HepG2 (cell line): ENCODE measurements around the gene OVCH1. TPM values are rescaled to one million over a fixed set of nuclear protein-coding genes. Genes with fewer than 3 reads are reported as not detected.

ENCODE experiments used
- ATAC-seq: fragments of 200-7000 bp; cut with Tn5 transposase; 3 replicates; pipeline ENCODE4 v1.9.1; 2020; ENCODE audit warnings: mild to moderate bottlenecking, moderate library complexity
- BruUV-seq: library from RNA; stranded (reverse); fragments of 400-500 nt; replicated peaks from 2 replicates; lab custom pipeline; 2021; lab: Mats Ljungman, UMichigan
- CTCF ChIA-PET: fragments of 300-600 bp; formaldehyde crosslinking; extraction: SDS; loops from one replicate; lab custom pipeline; 2021; ENCODE audit warnings: low total read pairs, inconsistent platforms, low intra/inter-chr PET ratio; lab: Yijun Ruan, JAX
- POLR2A ChIA-PET: fragments of 350-600 bp; sonication (Branson Sonifier 250); formaldehyde crosslinking; loops from one replicate; lab custom pipeline; 2020; ENCODE audit warnings: antibody characterized with exemption, inconsistent platforms; lab: Yijun Ruan, JAX
- DNase-seq: peaks from one replicate; pipeline ENCODE4 v3.0.0-alpha.2; 2015; ENCODE audit warnings: low spot score
- FAIRE-seq: peaks from 3 replicates; lab custom pipeline; 2011; peaks lifted over from hg19 to GRCh38; lab: Jason Lieb, UNC
- H2AFZ ChIP-seq: one replicate; pipeline ENCODE4 v1.6.1; 2011; ENCODE audit warnings: low read length, inconsistent platforms
- H3K27ac ChIP-seq: fragments of 300-600 bp; 3 replicates; pipeline ENCODE4 v1.8.0; 2011; ENCODE audit warnings: mixed run types, mild to moderate bottlenecking, mixed read lengths, low read length, inconsistent platforms; ENCODE audit not compliant: insufficient read depth; ENCODE audit errors: extremely low read length
- H3K27me3 ChIP-seq, 2 experiments: fragments of 200-600 bp in 1 of 2; 2 replicates in 1 of 2; 3 replicates in 1 of 2; pipeline versions ENCODE4 v1.6.0 to v1.8.0; 2011; ENCODE audit warnings: low read length in 2 of 2, mild to moderate bottlenecking in 2 of 2, moderate library complexity in 2 of 2, inconsistent platforms in 1 of 2; ENCODE audit not compliant: insufficient read depth in 2 of 2, control insufficient read depth in 1 of 2
- H3K36me3 ChIP-seq, 2 experiments: fragments of 200-600 bp in 1 of 2; replicated peaks in 1 of 2; 2 replicates in 1 of 2; 3 replicates in 1 of 2; pipeline versions ENCODE4 v1.5.1 to v1.8.0; 2011; ENCODE audit warnings: low read length in 2 of 2, inconsistent platforms in 1 of 2; ENCODE audit not compliant: insufficient read depth in 2 of 2, control insufficient read depth in 1 of 2
- H3K4me1 ChIP-seq: 2 replicates; pipeline ENCODE4 v1.5.1; 2012; ENCODE audit warnings: low read length, inconsistent platforms; ENCODE audit not compliant: insufficient read depth
- H3K4me2 ChIP-seq: 2 replicates; pipeline ENCODE4 v1.6.0; 2011; ENCODE audit warnings: low read depth, low read length, inconsistent platforms
- H3K4me3 ChIP-seq, 3 experiments: fragments of 200-600 bp in 1 of 3; sonication (generic), shearing (Covaris generic) in 1 of 3; replicated peaks in 1 of 3; 2 replicates each; pipeline ENCODE4 v1.5.1; 2011 to 2016; ENCODE audit warnings: low read length in 3 of 3, inconsistent platforms in 2 of 3, low read depth in 2 of 3, mild to moderate bottlenecking in 2 of 3, control low read depth in 1 of 3, mixed read lengths in 1 of 3; ENCODE audit not compliant: insufficient read depth in 1 of 3
- H3K79me2 ChIP-seq: one replicate; pipeline ENCODE4 v1.6.1; 2011; ENCODE audit warnings: low read length, inconsistent platforms; ENCODE audit not compliant: insufficient read depth
- H3K9ac ChIP-seq: 2 replicates; pipeline ENCODE4 v1.6.0; 2011; ENCODE audit warnings: mild to moderate bottlenecking, low read depth, low read length, inconsistent platforms; ENCODE audit not compliant: insufficient read depth
- H3K9me3 ChIP-seq: 2 replicates; pipeline ENCODE4 v1.5.1; 2012; ENCODE audit warnings: mild to moderate bottlenecking, low read length
- H4K20me1 ChIP-seq: 2 replicates; pipeline ENCODE4 v1.6.0; 2011; ENCODE audit warnings: inconsistent platforms, mild to moderate bottlenecking, low read length, moderate library complexity; ENCODE audit not compliant: insufficient read depth
- AHDC1 ChIP-seq: sonication (generic); formaldehyde crosslinking; IDR thresholded peaks from 2 replicates; pipeline ENCODE4 v1.5.1; 2020; ENCODE audit warnings: mild to moderate bottlenecking, missing genetic modification reagents, borderline replicate concordance
- DR1 ChIP-seq: sonication (generic); formaldehyde crosslinking; IDR thresholded peaks from 2 replicates; pipeline ENCODE4 v1.8.0; 2021; ENCODE audit warnings: mild to moderate bottlenecking, missing genetic modification reagents, inconsistent platforms
- GLI4 ChIP-seq: sonication (generic); formaldehyde crosslinking; IDR thresholded peaks from 2 replicates; pipeline ENCODE4 v1.5.1; 2020; ENCODE audit warnings: missing genetic modification reagents, mild to moderate bottlenecking, moderate library complexity, borderline replicate concordance
- HNF1A ChIP-seq, 2 experiments: sonication (generic) in 1 of 2; formaldehyde crosslinking in 1 of 2; IDR thresholded peaks; 2 replicates each; pipeline versions ENCODE4 v1.4.0 to v1.6.1; 2016 to 2020; ENCODE audit warnings: borderline replicate concordance in 1 of 2, low read depth in 1 of 2, mild to moderate bottlenecking in 1 of 2, missing genetic modification reagents in 1 of 2
- MAZ ChIP-seq, 2 experiments: sonication (generic) in 1 of 2; formaldehyde crosslinking in 1 of 2; IDR thresholded peaks; 2 replicates each; pipeline versions ENCODE4 v1.5.0 to v1.6.1; 2012 to 2020; ENCODE audit warnings: low read depth in 2 of 2, mild to moderate bottlenecking in 2 of 2, borderline replicate concordance in 1 of 2, improper control_type of control experiment in 1 of 2, low read length in 1 of 2, missing genetic modification reagents in 1 of 2, moderate library complexity in 1 of 2
- MBNL3 ChIP-seq: fragments of 250-450 bp; sonication (Bioruptor Pico); conservative IDR thresholded peaks from 2 replicates; pipeline ENCODE4 v1.8.0; 2022; ENCODE audit warnings: mild to moderate bottlenecking, inconsistent platforms
- NFKBIZ ChIP-seq: IDR thresholded peaks from 2 replicates; pipeline ENCODE4 v1.6.1; 2018; ENCODE audit warnings: missing genetic modification reagents, missing compliant biosample characterization
- PLSCR1 ChIP-seq: sonication (generic); formaldehyde crosslinking; IDR thresholded peaks from 2 replicates; pipeline ENCODE4 v1.5.0; 2020; ENCODE audit warnings: missing genetic modification reagents, mild to moderate bottlenecking, borderline replicate concordance
- STAT5B ChIP-seq: sonication (generic); formaldehyde crosslinking; IDR thresholded peaks from 2 replicates; pipeline ENCODE4 v1.4.0; 2020; ENCODE audit warnings: missing genetic modification reagents
- ZNF703 ChIP-seq: sonication (generic); formaldehyde crosslinking; IDR thresholded peaks from 2 replicates; pipeline ENCODE4 v1.5.1; 2020; ENCODE audit warnings: missing genetic modification reagents, mild to moderate bottlenecking, moderate library complexity, borderline replicate concordance
- ZNF737 ChIP-seq: sonication (generic); formaldehyde crosslinking; IDR thresholded peaks from 2 replicates; pipeline ENCODE4 v1.5.0; 2020; ENCODE audit warnings: missing genetic modification reagents, mild to moderate bottlenecking, borderline replicate concordance
- ZNF879 ChIP-seq: sonication (generic); formaldehyde crosslinking; IDR thresholded peaks from 2 replicates; pipeline ENCODE4 v1.8.1; 2023; ENCODE audit warnings: missing genetic modification reagents
- WGBS: methylation state at CpG from one replicate; pipeline ENCODE4 v1.1.6; 2017; ENCODE audit warnings: low lambda C conversion rate; 5-methylcytosine and 5-hydroxymethylcytosine counted together
- in situ Hi-C: cut with HindIII; loops from 2 replicates; pipeline ENCODE4 v1.10.0; 2017; ENCODE audit warnings: low pct_unique_long_range_greater_than_20kb; ENCODE audit not compliant: extremely low pct_ligation_motif_present
- intact Hi-C: fragments of 100-400 bp; cut with micrococcal nuclease; formaldehyde crosslinking; loops from one replicate; pipeline ENCODE4 v1.10.0; 2022; ENCODE audit not compliant: unreplicated experiment
- polyA plus RNA-seq, 8 experiments: library from polyadenylated mRNA; depleted of rRNA in 3 of 8; stranded (reverse) in 7 of 8; unstranded in 1 of 8; fragments of >200 nt; fragmentation: Illumina TruSeq in 4 of 8; extraction: Trizol in 4 of 8; gene quantifications; 2 replicates each; pipeline versions ENCODE4 v1.2.1 to v1.2.3, GENCODE V29; 2011 to 2016; ENCODE audit warnings: low read depth in 4 of 8, missing spikeins in 1 of 8, mixed read lengths in 1 of 8; ENCODE audit not compliant: insufficient read depth in 1 of 8
- total RNA-seq, 5 experiments: library from RNA; depleted of rRNA; stranded (reverse); fragments of >200 nt; fragmentation: Illumina TruSeq; extraction: Trizol; gene quantifications; 2 replicates each; pipeline ENCODE4 v1.2.3, GENCODE V29; 2016; ENCODE audit warnings: low read depth in 1 of 5

OVCH1 gene
- total and polyA plus RNA-seq, 2 of the 13 experiments (the other 11 are each of a cell fraction or from before 2014, with no cell fraction given): not detected

- TF ChIP-seq AHDC1 (CRISPR knock-in tag) (no peak), ZNF879 (CRISPR knock-in tag) (no peak), DR1 (CRISPR knock-in tag) (no peak), ZNF703 (CRISPR knock-in tag) (no peak)
Observed at GRCh38 chr12:29508949-29509348, 11.5 kb upstream of the OVCH1 start (continued).

- WGBS: 69% methylated on average over 3 of the region's 3 CpGs
- DNase-seq (no peak), ATAC-seq (no peak), FAIRE-seq (no peak)
- Histone ChIP-seq H3K4me3 (no peak overlapping the region), H3K9me3 (no peaks in the 10 kb centered on the region), H4K20me1 (no peaks in the 10 kb centered on the region), H3K4me2 (no peak overlapping the region), H3K9ac (no peak overlapping the region), H3K36me3 (no peaks in the 10 kb centered on the region), H3K4me1 (no peaks in the 10 kb centered on the region), H3K27me3 (no peaks in the 10 kb centered on the region), H3K27ac (no peak overlapping the region), H2AFZ (no peak overlapping the region), H3K79me2 (no peaks in the 10 kb centered on the region)
- POLR2A ChIA-PET: no interaction called here
- intact Hi-C loops: no loop called here
- in situ Hi-C loops: no loop called here
- CTCF ChIA-PET: no interaction called here
- no TSS peak for BruUV-seq
- TF ChIP-seq GLI4 (CRISPR knock-in tag): no peak
- TF ChIP-seq ZNF737 (CRISPR knock-in tag): no peak
- no peak for TF ChIP-seq MAZ (IDR thresholded peaks at IDR 0.05; ENCODE audit: borderline replicate concordance, low read depth, low read length)
- TF ChIP-seq MAZ (CRISPR knock-in tag; IDR thresholded peaks at IDR 0.05; ENCODE audit: low read depth): no peak
- TF ChIP-seq STAT5B (CRISPR knock-in tag): no peak
- no peak for TF ChIP-seq PLSCR1 (CRISPR knock-in tag)
- no peak for TF ChIP-seq MBNL3 (CRISPR knock-in tag)
- no peak for TF ChIP-seq NFKBIZ (CRISPR knock-in tag)
- TF ChIP-seq HNF1A (IDR thresholded peaks at IDR 0.05; ENCODE audit: low read depth): no peak
- no peak for TF ChIP-seq HNF1A (CRISPR knock-in tag; IDR thresholded peaks at IDR 0.05; ENCODE audit: borderline replicate concordance)
Observed at GRCh38 chr12:29505122-29505521, 7.6 kb upstream of the OVCH1 start.
